HEK293 (cell line): Measurements from ENCODE around the gene SPRY1.

Experiments used
- CTCF ChIA-PET: fragments of 350-600 bp; formaldehyde crosslinking; extraction: SDS; loops from one replicate; lab custom pipeline; 2021; ENCODE audit warnings: antibody characterized with exemption; lab: Yijun Ruan, JAX
- POLR2A ChIA-PET: fragments of 300-600 bp; formaldehyde crosslinking; extraction: SDS; loops from one replicate; lab custom pipeline; 2020; ENCODE audit warnings: antibody characterized with exemption, inconsistent platforms; lab: Yijun Ruan, JAX
- H3K27ac ChIP-seq: fragments of 200-500 bp; sonication (Bioruptor generic); 2 replicates; pipeline ENCODE4 v1.5.1; 2014; ENCODE audit warnings: low read depth, low read length, control low read depth, inconsistent platforms; ENCODE audit errors: extremely low read depth
- H3K36me3 ChIP-seq, 2 experiments: fragments of 200-500 bp in 1 of 2; sonication (Bioruptor generic) in 1 of 2; 1 replicate in 1 of 2; 2 replicates in 1 of 2; pipeline ENCODE4 v1.5.1; 2014 to 2017; ENCODE audit warnings: inconsistent platforms in 2 of 2, low read length in 2 of 2; ENCODE audit not compliant: control insufficient read depth in 2 of 2, insufficient read depth in 1 of 2
- H3K4me1 ChIP-seq: fragments of 200-500 bp; sonication (Bioruptor generic); 2 replicates; pipeline ENCODE4 v1.5.1; 2014; ENCODE audit warnings: mild to moderate bottlenecking, low read length, inconsistent platforms; ENCODE audit not compliant: control insufficient read depth, insufficient read depth
- H3K4me3 ChIP-seq: 2 replicates; pipeline ENCODE4 v1.5.1; 2011; ENCODE audit warnings: low read depth, mild to moderate bottlenecking, control low read depth, low read length, moderate library complexity
- H3K9me3 ChIP-seq: fragments of 200-500 bp; sonication (Bioruptor generic); 2 replicates; pipeline ENCODE4 v1.5.1; 2014; ENCODE audit warnings: low read depth, low read length, inconsistent platforms; ENCODE audit not compliant: control insufficient read depth, insufficient read depth
- IKZF3 ChIP-seq: fragments of 450-650 bp; IDR thresholded peaks from 2 replicates; pipeline ENCODE4 v1.5.0; 2018; ENCODE audit warnings: missing biosample characterization, mild to moderate bottlenecking, missing genetic modification characterization, moderate library complexity
- PRDM1 ChIP-seq: fragments of 450-650 bp; formaldehyde crosslinking; IDR thresholded peaks from 2 replicates; pipeline ENCODE4; 2016; ENCODE audit warnings: missing biosample characterization, missing genetic modification characterization
- PRDM10 ChIP-seq: fragments of 450-650 bp; formaldehyde crosslinking; IDR thresholded peaks from 2 replicates; pipeline ENCODE4 v1.5.1; 2016; ENCODE audit warnings: missing biosample characterization, missing genetic modification characterization
- SP3 ChIP-seq: fragments of 450-650 bp; formaldehyde crosslinking; IDR thresholded peaks from 2 replicates; pipeline ENCODE4 v1.5.1; 2016; ENCODE audit warnings: missing biosample characterization, missing genetic modification characterization
- ZNF18 ChIP-seq: fragments of 450-650 bp; formaldehyde crosslinking; IDR thresholded peaks from 2 replicates; pipeline ENCODE4 v1.5.1; 2016; ENCODE audit warnings: missing biosample characterization, missing genetic modification characterization
- ZNF184 ChIP-seq: fragments of 450-650 bp; IDR thresholded peaks from 2 replicates; pipeline ENCODE4 v1.5.1; 2018; ENCODE audit warnings: missing biosample characterization, mild to moderate bottlenecking, missing genetic modification characterization
- ZNF37A ChIP-seq: fragments of 450-650 bp; IDR thresholded peaks from 2 replicates; pipeline ENCODE4 v1.5.1; 2018; ENCODE audit warnings: missing biosample characterization, missing genetic modification characterization
- ZNF394 ChIP-seq: fragments of 450-650 bp; formaldehyde crosslinking; IDR thresholded peaks from 2 replicates; pipeline ENCODE4 v1.5.1; 2016; ENCODE audit warnings: missing biosample characterization, missing genetic modification characterization, mild to moderate bottlenecking, moderate library complexity, borderline replicate concordance
- ZNF530 ChIP-seq: fragments of 450-650 bp; formaldehyde crosslinking; IDR thresholded peaks from 2 replicates; pipeline ENCODE4 v1.5.1; 2016; ENCODE audit warnings: low read depth, missing biosample characterization, missing genetic modification characterization
- ZNF596 ChIP-seq: fragments of 450-650 bp; IDR thresholded peaks from 2 replicates; pipeline ENCODE4 v1.5.0; 2018; ENCODE audit warnings: missing biosample characterization, mild to moderate bottlenecking, missing genetic modification characterization, moderate library complexity
- ZNF600 ChIP-seq: fragments of 450-650 bp; formaldehyde crosslinking; IDR thresholded peaks from 2 replicates; pipeline ENCODE4 v1.5.1; 2016; ENCODE audit warnings: missing biosample characterization, missing genetic modification characterization
- ZNF645 ChIP-seq: fragments of 450-650 bp; formaldehyde crosslinking; IDR thresholded peaks from 2 replicates; pipeline ENCODE4; 2016; ENCODE audit warnings: missing biosample characterization, missing genetic modification characterization
- ZNF677 ChIP-seq: fragments of 450-650 bp; IDR thresholded peaks from 2 replicates; pipeline ENCODE4 v1.5.0; 2018; ENCODE audit warnings: missing biosample characterization, mild to moderate bottlenecking, missing genetic modification characterization, moderate library complexity
- ZNF747 ChIP-seq: fragments of 450-650 bp; formaldehyde crosslinking; IDR thresholded peaks from 2 replicates; pipeline ENCODE4 v1.5.1; 2016; ENCODE audit warnings: missing biosample characterization, missing genetic modification characterization
- TF ChIP-seq, protein P1 (sequence below): fragments of 450-650 bp; formaldehyde crosslinking; IDR thresholded peaks from 2 replicates; pipeline ENCODE4 v1.5.1; 2016; ENCODE audit warnings: missing biosample characterization, missing genetic modification characterization, borderline replicate concordance
- TF ChIP-seq, protein P2 (sequence below): fragments of 450-650 bp; formaldehyde crosslinking; IDR thresholded peaks from 2 replicates; pipeline ENCODE4 v1.5.1; 2016; ENCODE audit warnings: missing biosample characterization, missing genetic modification characterization
- TF ChIP-seq, protein P3 (sequence below): fragments of 450-650 bp; formaldehyde crosslinking; IDR thresholded peaks from 2 replicates; pipeline ENCODE4 v1.5.1; 2016; ENCODE audit warnings: missing biosample characterization, missing genetic modification characterization, borderline replicate concordance
- TF ChIP-seq, protein P4 (sequence below): fragments of 450-650 bp; formaldehyde crosslinking; IDR thresholded peaks from 2 replicates; pipeline ENCODE4 v1.5.1; 2016; ENCODE audit warnings: missing biosample characterization, missing genetic modification characterization

Gene SPRY1

DNA sequence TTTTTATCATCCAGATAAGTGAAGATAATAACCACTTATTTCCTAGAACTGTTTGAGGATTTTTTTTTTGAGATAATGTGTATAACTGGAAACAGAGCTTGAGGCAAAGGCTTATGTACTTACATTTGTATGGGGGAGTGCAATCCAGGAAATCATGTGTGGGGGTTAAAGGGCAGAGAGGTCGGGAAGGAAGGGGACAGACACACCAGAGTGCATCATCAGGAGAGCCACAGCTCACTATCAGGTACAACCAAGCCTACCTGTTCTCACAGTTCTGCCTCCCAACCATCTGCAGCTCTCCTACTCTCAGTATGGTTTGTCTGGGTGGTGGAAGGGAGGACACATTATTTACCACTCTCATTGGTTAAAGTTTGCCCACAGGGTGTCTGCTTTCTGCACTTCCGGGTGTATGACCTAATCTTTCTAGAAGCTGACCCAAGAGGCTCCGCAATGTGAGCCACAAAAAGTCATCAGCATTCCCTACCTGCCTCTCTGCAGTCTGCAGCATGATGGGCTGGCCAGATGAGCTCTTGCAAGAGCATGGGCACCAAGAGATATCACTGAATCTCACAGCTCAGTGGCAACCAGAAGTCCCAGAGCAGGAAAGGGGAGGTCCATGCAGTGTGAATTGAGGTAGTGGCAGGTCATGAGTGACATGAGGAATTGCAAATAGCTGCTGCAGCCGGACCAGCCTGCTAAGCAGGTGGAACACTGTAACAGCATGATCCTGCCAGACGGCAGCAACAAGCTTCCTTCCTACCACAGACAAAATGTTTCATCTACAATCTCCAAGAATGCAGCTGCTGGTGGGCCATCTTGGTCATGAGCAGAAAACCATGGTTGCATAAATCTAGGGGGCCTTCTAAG is 36.9 kb upstream of the SPRY1 start:
- H3K4me3 ChIP-seq, result no peak overlapping the region
- CTCF ChIA-PET, result interaction anchor here (1.0 kb wide), 1 partner anchor 31 kb away, joined by 4 read pairs; no protein-coding TSS in a partner anchor
- H3K9me3 ChIP-seq, result no peaks in the 10 kb centered on the region
- H3K36me3 ChIP-seq, result no peaks in the 10 kb centered on the region
- no peak overlapping the region for H3K27ac ChIP-seq
- no peaks in the 10 kb centered on the region for H3K4me1 ChIP-seq
- TF ChIP-seq ZNF530, result no peak
- TF ChIP-seq, protein P1, sequence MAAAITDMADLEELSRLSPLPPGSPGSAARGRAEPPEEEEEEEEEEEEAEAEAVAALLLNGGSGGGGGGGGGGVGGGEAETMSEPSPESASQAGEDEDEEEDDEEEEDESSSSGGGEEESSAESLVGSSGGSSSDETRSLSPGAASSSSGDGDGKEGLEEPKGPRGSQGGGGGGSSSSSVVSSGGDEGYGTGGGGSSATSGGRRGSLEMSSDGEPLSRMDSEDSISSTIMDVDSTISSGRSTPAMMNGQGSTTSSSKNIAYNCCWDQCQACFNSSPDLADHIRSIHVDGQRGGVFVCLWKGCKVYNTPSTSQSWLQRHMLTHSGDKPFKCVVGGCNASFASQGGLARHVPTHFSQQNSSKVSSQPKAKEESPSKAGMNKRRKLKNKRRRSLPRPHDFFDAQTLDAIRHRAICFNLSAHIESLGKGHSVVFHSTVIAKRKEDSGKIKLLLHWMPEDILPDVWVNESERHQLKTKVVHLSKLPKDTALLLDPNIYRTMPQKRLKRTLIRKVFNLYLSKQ (tag by site-specific recombination), result no peak
- TF ChIP-seq ZNF184 (tag by site-specific recombination), result no peak
- no peak for TF ChIP-seq PRDM1
- TF ChIP-seq IKZF3 (tag by site-specific recombination), result no peak
- TF ChIP-seq, protein P2, sequence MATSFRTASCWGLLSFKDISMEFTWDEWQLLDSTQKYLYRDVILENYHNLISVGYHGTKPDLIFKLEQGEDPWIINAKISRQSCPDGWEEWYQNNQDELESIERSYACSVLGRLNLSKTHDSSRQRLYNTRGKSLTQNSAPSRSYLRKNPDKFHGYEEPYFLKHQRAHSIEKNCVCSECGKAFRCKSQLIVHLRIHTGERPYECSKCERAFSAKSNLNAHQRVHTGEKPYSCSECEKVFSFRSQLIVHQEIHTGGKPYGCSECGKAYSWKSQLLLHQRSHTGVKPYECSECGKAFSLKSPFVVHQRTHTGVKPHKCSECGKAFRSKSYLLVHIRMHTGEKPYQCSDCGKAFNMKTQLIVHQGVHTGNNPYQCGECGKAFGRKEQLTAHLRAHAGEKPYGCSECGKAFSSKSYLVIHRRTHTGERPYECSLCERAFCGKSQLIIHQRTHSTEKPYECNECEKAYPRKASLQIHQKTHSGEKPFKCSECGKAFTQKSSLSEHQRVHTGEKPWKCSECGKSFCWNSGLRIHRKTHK (tag by site-specific recombination), result no peak
- TF ChIP-seq, protein P3, sequence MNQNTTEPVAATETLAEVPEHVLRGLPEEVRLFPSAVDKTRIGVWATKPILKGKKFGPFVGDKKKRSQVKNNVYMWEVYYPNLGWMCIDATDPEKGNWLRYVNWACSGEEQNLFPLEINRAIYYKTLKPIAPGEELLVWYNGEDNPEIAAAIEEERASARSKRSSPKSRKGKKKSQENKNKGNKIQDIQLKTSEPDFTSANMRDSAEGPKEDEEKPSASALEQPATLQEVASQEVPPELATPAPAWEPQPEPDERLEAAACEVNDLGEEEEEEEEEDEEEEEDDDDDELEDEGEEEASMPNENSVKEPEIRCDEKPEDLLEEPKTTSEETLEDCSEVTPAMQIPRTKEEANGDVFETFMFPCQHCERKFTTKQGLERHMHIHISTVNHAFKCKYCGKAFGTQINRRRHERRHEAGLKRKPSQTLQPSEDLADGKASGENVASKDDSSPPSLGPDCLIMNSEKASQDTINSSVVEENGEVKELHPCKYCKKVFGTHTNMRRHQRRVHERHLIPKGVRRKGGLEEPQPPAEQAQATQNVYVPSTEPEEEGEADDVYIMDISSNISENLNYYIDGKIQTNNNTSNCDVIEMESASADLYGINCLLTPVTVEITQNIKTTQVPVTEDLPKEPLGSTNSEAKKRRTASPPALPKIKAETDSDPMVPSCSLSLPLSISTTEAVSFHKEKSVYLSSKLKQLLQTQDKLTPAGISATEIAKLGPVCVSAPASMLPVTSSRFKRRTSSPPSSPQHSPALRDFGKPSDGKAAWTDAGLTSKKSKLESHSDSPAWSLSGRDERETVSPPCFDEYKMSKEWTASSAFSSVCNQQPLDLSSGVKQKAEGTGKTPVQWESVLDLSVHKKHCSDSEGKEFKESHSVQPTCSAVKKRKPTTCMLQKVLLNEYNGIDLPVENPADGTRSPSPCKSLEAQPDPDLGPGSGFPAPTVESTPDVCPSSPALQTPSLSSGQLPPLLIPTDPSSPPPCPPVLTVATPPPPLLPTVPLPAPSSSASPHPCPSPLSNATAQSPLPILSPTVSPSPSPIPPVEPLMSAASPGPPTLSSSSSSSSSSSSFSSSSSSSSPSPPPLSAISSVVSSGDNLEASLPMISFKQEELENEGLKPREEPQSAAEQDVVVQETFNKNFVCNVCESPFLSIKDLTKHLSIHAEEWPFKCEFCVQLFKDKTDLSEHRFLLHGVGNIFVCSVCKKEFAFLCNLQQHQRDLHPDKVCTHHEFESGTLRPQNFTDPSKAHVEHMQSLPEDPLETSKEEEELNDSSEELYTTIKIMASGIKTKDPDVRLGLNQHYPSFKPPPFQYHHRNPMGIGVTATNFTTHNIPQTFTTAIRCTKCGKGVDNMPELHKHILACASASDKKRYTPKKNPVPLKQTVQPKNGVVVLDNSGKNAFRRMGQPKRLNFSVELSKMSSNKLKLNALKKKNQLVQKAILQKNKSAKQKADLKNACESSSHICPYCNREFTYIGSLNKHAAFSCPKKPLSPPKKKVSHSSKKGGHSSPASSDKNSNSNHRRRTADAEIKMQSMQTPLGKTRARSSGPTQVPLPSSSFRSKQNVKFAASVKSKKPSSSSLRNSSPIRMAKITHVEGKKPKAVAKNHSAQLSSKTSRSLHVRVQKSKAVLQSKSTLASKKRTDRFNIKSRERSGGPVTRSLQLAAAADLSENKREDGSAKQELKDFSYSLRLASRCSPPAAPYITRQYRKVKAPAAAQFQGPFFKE (tag by site-specific recombination), result no peak
- no peak for TF ChIP-seq ZNF596 (tag by site-specific recombination)
- TF ChIP-seq ZNF18, result no peak
- no peak for TF ChIP-seq PRDM10
- no peak for TF ChIP-seq ZNF747
- no peak for TF ChIP-seq ZNF677
- no peak for TF ChIP-seq SP3 (tag by site-specific recombination)
- TF ChIP-seq, protein P4, sequence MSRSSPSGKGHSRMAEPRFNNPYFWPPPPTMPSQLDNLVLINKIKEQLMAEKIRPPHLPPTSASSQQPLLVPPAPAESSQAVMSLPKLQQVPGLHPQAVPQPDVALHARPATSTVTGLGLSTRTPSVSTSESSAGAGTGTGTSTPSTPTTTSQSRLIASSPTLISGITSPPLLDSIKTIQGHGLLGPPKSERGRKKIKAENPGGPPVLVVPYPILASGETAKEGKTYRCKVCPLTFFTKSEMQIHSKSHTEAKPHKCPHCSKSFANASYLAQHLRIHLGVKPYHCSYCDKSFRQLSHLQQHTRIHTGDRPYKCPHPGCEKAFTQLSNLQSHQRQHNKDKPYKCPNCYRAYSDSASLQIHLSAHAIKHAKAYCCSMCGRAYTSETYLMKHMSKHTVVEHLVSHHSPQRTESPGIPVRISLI (tag by site-specific recombination), result no peak
- no peak for TF ChIP-seq ZNF37A (tag by site-specific recombination)
- TF ChIP-seq ZNF600 (tag by site-specific recombination), result no peak
- no peak for TF ChIP-seq ZNF645
- no peak for TF ChIP-seq ZNF394 (tag by site-specific recombination)
- POLR2A ChIA-PET, result no interaction called here
